Upper lobe of right lung (tissue), 1 donor: ENCODE data around the gene MST1R. TPM values are rescaled to one million over a fixed set of nuclear protein-coding genes. Genes with fewer than 3 reads are reported as not detected.

Experiments
- ATAC-seq: fragments of 200-7000 bp; cut with Tn5 transposase; one replicate; pipeline ENCODE4 v1.9.1; 2020; ENCODE audit warnings: mild to moderate bottlenecking, moderate library complexity
- DNase-seq: peaks from one replicate; pipeline ENCODE4 v3.0.0-alpha.2; 2020
- H3K27ac ChIP-seq: fragments of 200-600 bp; one replicate; pipeline ENCODE4 v1.8.0; 2022
- H3K27me3 ChIP-seq: fragments of 200-600 bp; one replicate; pipeline ENCODE4 v1.8.0; 2022; ENCODE audit warnings: mild to moderate bottlenecking
- H3K36me3 ChIP-seq: fragments of 200-600 bp; one replicate; pipeline ENCODE4 v1.8.0; 2022
- H3K4me1 ChIP-seq: fragments of 200-600 bp; one replicate; pipeline ENCODE4 v1.8.0; 2022
- H3K4me3 ChIP-seq: fragments of 200-600 bp; one replicate; pipeline ENCODE4 v1.8.0; 2022; ENCODE audit warnings: mild to moderate bottlenecking
- H3K9me3 ChIP-seq: fragments of 200-600 bp; one replicate; pipeline ENCODE4 v1.8.0; 2022
- CTCF ChIP-seq: fragments of 200-600 bp; IDR thresholded peaks from one replicate; pipeline ENCODE4 v1.8.0; 2022; ENCODE audit warnings: antibody characterized with exemption
- intact Hi-C: fragments of 100-400 bp; cut with DNase I; formaldehyde crosslinking; loops from one replicate; pipeline ENCODE4 v1.11.0; 2022
- long read RNA-seq: library from polyadenylated mRNA; unstranded; transcript quantifications from one replicate; pipeline ENCODE4 v2.0.0, GENCODE V29; 2021
- total RNA-seq: library from RNA; stranded (reverse); fragmentation: NEBNext Ultra II Directional; extraction: Animal tissue kit (Norgen Biotek cat#: 25700); gene quantifications from one replicate; pipeline ENCODE4 v1.2.1, GENCODE V29; 2021
- donor health status: DM: no; HTN: yes; CAD: no; lungs with severe emphysema.

Gene MST1R
- 46.2 TPM for total RNA-seq
- long read RNA-seq, full-length matches to known transcripts: 14 of 60 reads
- long read RNA-seq, partial matches to known transcripts: 16 of 60 reads
- long read RNA-seq, other reads (novel, unspliced or antisense): 30 of 60 reads

GRCh38 chr3:49903451-49904424 lies at the start of gene MST1R:
Gene MST1R, minus strand, starts transcription at chr3:49903873. Its CDS starts 264 bp downstream, at chr3:49903609.
- Histone ChIP-seq H3K4me1 (peaks cover 44% of the 10 kb centered on the region), H3K27me3 (no peaks in the 10 kb centered on the region), H3K9me3 (no peaks in the 10 kb centered on the region), H3K36me3 (peaks cover under 1% of the 10 kb centered on the region), H3K27ac (peak within 1 kb of the TSS; percentile 67), H3K4me3 (peak within 1 kb of the TSS; percentile 45)
- intact Hi-C loops: no loop called here
- TF ChIP-seq CTCF: no peak
- ATAC-seq (peak; percentile 89), DNase-seq (peak; percentile 95)

- no peaks in the 10 kb centered on the region for H3K36me3 ChIP-seq
- no peak for ATAC-seq
- intact Hi-C loops: no loop called here
- H3K27me3 ChIP-seq: no peaks in the 10 kb centered on the region
- TF ChIP-seq CTCF: no peak
- H3K4me1 ChIP-seq: peaks cover 17% of the 10 kb centered on the region
- DNase-seq: no peak
- H3K4me3 ChIP-seq: no peak overlapping the region
- no peaks in the 10 kb centered on the region for H3K9me3 ChIP-seq
- no peak overlapping the region for H3K27ac ChIP-seq
Measured at GRCh38 chr3:49952924-49953323, 49.3 kb upstream of the MST1R start.

GRCh38 chr3:49942651-49943050 lies 39.0 kb upstream of the MST1R start:
- no peak overlapping the region for H3K27ac ChIP-seq
- no peaks in the 10 kb centered on the region for H3K27me3 ChIP-seq
- intact Hi-C loops: no loop called here
- H3K4me1 ChIP-seq: peaks cover 22% of the 10 kb centered on the region
- H3K36me3 ChIP-seq: peaks cover 12% of the 10 kb centered on the region
- DNase-seq: no peak
- H3K9me3 ChIP-seq: no peaks in the 10 kb centered on the region
- H3K4me3 ChIP-seq: no peak overlapping the region
- ATAC-seq: no peak
- no peak for TF ChIP-seq CTCF

- Histone ChIP-seq H3K27ac (peak overlapping the region; percentile 92), H3K4me3 (peak overlapping the region; percentile 82), H3K36me3 (peaks cover 2% of the 10 kb centered on the region), H3K4me1 (peaks cover 22% of the 10 kb centered on the region), H3K27me3 (no peaks in the 10 kb centered on the region), H3K9me3 (no peaks in the 10 kb centered on the region)
- intact Hi-C loops: no loop called here
- no peak for ATAC-seq
- no peak for TF ChIP-seq CTCF
- no peak for DNase-seq
Measured at GRCh38 chr3:49940667-49941249, 37.1 kb upstream of the MST1R start.

- DNase-seq (peak; percentile 99), ATAC-seq (peak; percentile 99)
- Histone ChIP-seq H3K9me3 (no peaks in the 10 kb centered on the region), H3K27ac (peak within 1 kb of the TSS; percentile 92), H3K27me3 (no peaks in the 10 kb centered on the region), H3K4me3 (peak within 1 kb of the TSS; percentile 82), H3K36me3 (no peaks in the 10 kb centered on the region), H3K4me1 (peaks cover 22% of the 10 kb centered on the region)
- intact Hi-C loops: no loop called here
- no peak for TF ChIP-seq CTCF
Measured at GRCh38 chr3:49939858-49940666, 36.4 kb upstream of the MST1R start, which contains the start of gene RBM6. Gene RBM6, plus strand, starts transcription at chr3:49940150. Its CDS starts 22,492 bp downstream, at chr3:49962642.
